ENCODE data around the gene GSN. TPM values are rescaled to one million over a fixed set of nuclear protein-coding genes. Genes with fewer than 3 reads are reported as not detected.

The GSN gene
- total RNA-seq, 1 experiment from 2014 or later: 283 TPM

GRCh38 chr9:121350036-121350435, 82.1 kb downstream of the GSN start:
- DNase-seq (ENCODE audit: low spot score): no peak

GRCh38 chr9:121350993-121351561, 83.1 kb downstream of the GSN start:
- peak; percentile 74 for DNase-seq (ENCODE audit: low spot score)

GRCh38 chr9:121353241-121354061, 85.5 kb downstream of the GSN start:
- no peak for DNase-seq (ENCODE audit: low spot score)

- DNase-seq (ENCODE audit: low spot score): no peak
Observed at GRCh38 chr9:121354141-121354540, 86.2 kb downstream of the GSN start.

GRCh38 chr9:121354762-121355161, 86.8 kb downstream of the GSN start:
- no peak for DNase-seq (ENCODE audit: low spot score)

- DNase-seq (ENCODE audit: low spot score): no peak
Observed at GRCh38 chr9:121357011-121357410, 89.0 kb downstream of the GSN start.

GRCh38 chr9:121358751-121359150, 90.8 kb downstream of the GSN start:
- DNase-seq (ENCODE audit: low spot score): no peak

- DNase-seq (ENCODE audit: low spot score): no peak
Observed at GRCh38 chr9:121359351-121360294, 91.7 kb downstream of the GSN start.

- no peak for DNase-seq (ENCODE audit: low spot score)
Observed at GRCh38 chr9:121360601-121361374, 92.8 kb downstream of the GSN start.

GRCh38 chr9:121362813-121363621, 95.1 kb downstream of the GSN start:
- DNase-seq (ENCODE audit: low spot score): no peak

- DNase-seq (ENCODE audit: low spot score): no peak
Observed at GRCh38 chr9:121363622-121363961, 95.6 kb downstream of the GSN start.

GRCh38 chr9:121364077-121364476, 96.1 kb downstream of the GSN start:
- no peak for DNase-seq (ENCODE audit: low spot score)

GRCh38 chr9:121364886-121365285, 96.9 kb downstream of the GSN start:
- DNase-seq (ENCODE audit: low spot score): no peak

- no peak for DNase-seq (ENCODE audit: low spot score)
Observed at GRCh38 chr9:121365564-121365963, 97.6 kb downstream of the GSN start.

GRCh38 chr9:121366611-121367192, 98.7 kb downstream of the GSN start:
- no peak for DNase-seq (ENCODE audit: low spot score)

- DNase-seq (ENCODE audit: low spot score): no peak
Observed at GRCh38 chr9:121367306-121368137, 99.6 kb downstream of the GSN start.

- DNase-seq (ENCODE audit: low spot score): no peak
Observed at GRCh38 chr9:121368138-121368522, 100.2 kb downstream of the GSN start.

- DNase-seq (ENCODE audit: low spot score): no peak
Observed at GRCh38 chr9:121368745-121369144, 100.8 kb downstream of the GSN start.

- no peak for DNase-seq (ENCODE audit: low spot score)
Observed at GRCh38 chr9:121369595-121370265, 101.8 kb downstream of the GSN start, which contains the start of gene STOM. STOM (minus strand) TSS chr9:121370250; CDS start chr9:121370187, 63 bp downstream.

Measured in HT-29 (cell line).